ENCODE data around the gene RASA3.

The RASA3 gene

DNA sequence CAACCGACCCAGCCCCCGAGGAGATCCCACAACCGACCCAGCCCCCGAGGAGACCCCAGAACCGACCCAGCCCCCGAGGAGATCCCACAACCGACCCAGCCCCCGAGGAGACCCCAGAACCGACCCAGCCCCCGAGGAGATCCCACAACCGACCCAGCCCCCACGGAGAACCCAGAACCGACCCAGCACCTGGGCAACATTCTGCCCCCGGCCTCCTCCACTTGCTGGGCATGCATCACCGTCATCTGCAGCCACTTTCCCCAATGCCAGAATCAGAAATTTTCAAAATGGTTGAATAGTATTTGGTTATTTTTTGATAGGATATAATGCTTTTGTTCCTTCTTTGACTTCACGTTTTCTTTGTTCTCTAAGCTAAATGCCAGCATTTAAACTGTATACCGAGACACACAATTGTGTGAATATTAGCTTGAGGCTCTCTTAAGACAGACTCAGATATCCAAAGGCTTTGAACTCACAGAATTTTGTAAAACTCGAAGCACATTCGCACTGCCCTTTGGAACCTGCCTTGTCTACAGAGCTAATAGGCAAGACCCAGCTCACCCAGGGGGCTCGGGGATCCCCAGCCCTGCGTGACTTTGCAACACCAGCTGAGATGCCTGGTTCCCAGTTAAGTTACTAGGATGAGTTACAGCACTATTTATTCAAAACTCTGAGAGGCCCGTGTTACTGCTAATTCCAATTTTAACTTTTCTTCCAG is 15.5 kb upstream of the RASA3 start:
- Histone ChIP-seq H3K9me3 (replicated peaks in 1 of 11) (0 out of 22 replicates have a peak, but pooled peaks cover 0 to 6% (median 0%) of the 10 kb centered on the region in 11 experiments), H3K4me2 (peak overlapping the region; percentile 64 to 90 (median 86)), H3K9ac (peak overlapping the region in 7 of 11 experiments; percentile 0 to 58 (median 28); a peak in 8 of 22 replicates), H3K27me3 (peaks cover 0 to 21% (median 0%) of the 10 kb centered on the region in 11 experiments; a peak in 5 of 22 replicates), H3K4me1 (peaks cover 71 to 99% (median 97%) of the 10 kb centered on the region in 10 experiments), H3K4me3 (0 out of 20 replicates have a peak overlapping the region, but pooled peaks of 1 of the 10 experiments have one; percentile 38), H3K27ac (peak overlapping the region in 9 of 11 experiments; percentile 26 to 72 (median 56); a peak in 16 of 22 replicates), H4K20me1 (peaks cover 0 to 2% (median 0%) of the 10 kb centered on the region in 11 experiments; a peak in 2 of 22 replicates), H3K36me3 (no peaks in the 10 kb centered on the region)
- TF ChIP-seq Cebpa-rat (IDR thresholded peaks at IDR 0.05) = no peak

DNA sequence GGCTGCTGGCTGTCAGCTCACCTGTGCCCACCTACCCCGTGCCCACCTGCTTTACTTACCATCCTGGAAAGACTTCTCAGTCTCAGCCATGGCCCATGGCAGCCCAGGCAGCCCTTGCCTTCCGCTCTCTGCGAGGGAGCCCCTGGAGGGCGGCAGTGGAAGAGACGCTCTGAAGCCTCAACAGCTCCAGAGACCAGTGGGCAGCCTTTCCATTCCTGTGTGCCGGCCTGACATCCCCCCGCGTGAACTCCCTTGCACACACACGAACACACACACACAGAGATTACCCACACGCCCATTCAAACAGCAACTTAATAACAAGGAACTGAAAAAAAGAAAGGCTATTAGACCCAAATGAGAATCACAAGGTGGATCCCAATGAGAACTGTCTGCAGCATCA is 14.2 kb upstream of the RASA3 start:
- H3K9me3 ChIP-seq (replicated peaks in 1 of 11) = 0 out of 22 replicates have a peak, but pooled peaks cover 0 to 5% (median 0%) of the 10 kb centered on the region in 11 experiments
- no peak for TF ChIP-seq Cebpa-rat (IDR thresholded peaks at IDR 0.05)
- no peak overlapping the region for H3K4me3 ChIP-seq
- peaks cover 0 to 21% (median 0%) of the 10 kb centered on the region in 11 experiments; a peak in 5 of 22 replicates for H3K27me3 ChIP-seq
- no peaks in the 10 kb centered on the region for H3K36me3 ChIP-seq
- H3K27ac ChIP-seq = no peak overlapping the region
- no peak overlapping the region for H3K9ac ChIP-seq
- peak overlapping the region; percentile 2 to 93 (median 84); a peak in 20 of 22 replicates for H3K4me2 ChIP-seq
- peaks cover 0 to 9% (median 0%) of the 10 kb centered on the region in 11 experiments; a peak in 3 of 22 replicates for H4K20me1 ChIP-seq
- peaks cover 66 to 99% (median 96%) of the 10 kb centered on the region in 10 experiments for H3K4me1 ChIP-seq

DNA sequence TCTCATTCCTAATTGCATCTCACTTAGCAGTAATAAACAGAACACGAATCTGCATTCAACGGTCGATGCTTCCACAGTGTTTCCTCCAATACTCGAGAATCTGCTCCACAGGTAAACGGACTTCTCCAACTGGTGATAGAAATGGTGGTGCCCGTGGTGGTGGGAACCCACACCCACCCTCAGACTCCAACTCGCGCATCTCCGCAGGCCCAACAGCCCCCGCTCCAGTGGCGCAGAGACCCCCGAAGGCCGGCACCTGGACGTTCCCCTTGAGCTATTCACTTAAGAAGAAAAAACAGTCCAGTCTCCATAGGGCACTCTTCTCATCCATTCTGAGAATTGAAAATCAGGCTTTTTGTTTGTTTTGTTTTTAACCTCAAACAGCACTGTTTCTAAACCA is 13.8 kb upstream of the RASA3 start:
- 0 out of 22 replicates have a peak, but pooled peaks cover 0 to 3% (median 0%) of the 10 kb centered on the region in 11 experiments for H3K9me3 ChIP-seq (replicated peaks in 1 of 11)
- no peak for TF ChIP-seq Cebpa-rat (IDR thresholded peaks at IDR 0.05)
- peaks cover 0 to 23% (median 0%) of the 10 kb centered on the region in 11 experiments; a peak in 5 of 22 replicates for H3K27me3 ChIP-seq
- H3K4me2 ChIP-seq = peak overlapping the region in 10 of 11 experiments; percentile 79 to 93 (median 84); a peak in 20 of 22 replicates
- H3K4me3 ChIP-seq = no peak overlapping the region
- no peaks in the 10 kb centered on the region for H3K36me3 ChIP-seq
- no peak overlapping the region for H3K27ac ChIP-seq
- H3K4me1 ChIP-seq = peaks cover 63 to 99% (median 96%) of the 10 kb centered on the region in 10 experiments
- H4K20me1 ChIP-seq = peaks cover 0 to 9% (median 0%) of the 10 kb centered on the region in 11 experiments; a peak in 3 of 22 replicates
- no peak overlapping the region for H3K9ac ChIP-seq

DNA sequence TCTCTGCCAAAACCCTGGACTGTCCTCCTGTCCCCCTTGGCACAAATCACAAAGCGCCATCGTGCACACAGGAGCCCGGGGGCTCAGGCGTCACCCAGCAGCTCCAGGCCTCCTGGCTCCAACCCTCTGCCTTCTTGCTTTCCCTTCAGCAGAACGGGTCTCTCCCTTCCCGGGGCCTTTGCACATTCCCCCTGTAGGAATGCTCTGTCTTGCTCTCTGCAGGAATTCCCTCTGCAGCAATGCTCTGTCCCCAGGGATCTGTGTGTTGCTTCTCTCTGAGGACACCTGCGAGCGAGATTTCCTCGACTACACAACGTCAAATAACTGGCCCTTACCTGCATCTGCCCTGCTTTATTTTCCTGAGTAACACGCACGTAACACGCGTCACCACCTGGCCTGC is 13.3 kb upstream of the RASA3 start:
- Histone ChIP-seq H3K9ac (0 out of 22 replicates have a peak overlapping the region, but pooled peaks of 1 of the 11 experiments have one; percentile 14), H4K20me1 (peaks cover 0 to 9% (median 0%) of the 10 kb centered on the region in 11 experiments; a peak in 3 of 22 replicates), H3K4me1 (peaks cover 63 to 99% (median 96%) of the 10 kb centered on the region in 10 experiments), H3K27me3 (peaks cover 0 to 27% (median 0%) of the 10 kb centered on the region in 11 experiments; a peak in 7 of 22 replicates), H3K36me3 (no peaks in the 10 kb centered on the region), H3K4me3 (no peak overlapping the region), H3K27ac (no peak overlapping the region), H3K9me3 (replicated peaks in 1 of 11) (no peaks in the 10 kb centered on the region), H3K4me2 (peak overlapping the region; percentile 79 to 93 (median 84); a peak in 21 of 22 replicates)
- no peak for TF ChIP-seq Cebpa-rat (IDR thresholded peaks at IDR 0.05)

DNA sequence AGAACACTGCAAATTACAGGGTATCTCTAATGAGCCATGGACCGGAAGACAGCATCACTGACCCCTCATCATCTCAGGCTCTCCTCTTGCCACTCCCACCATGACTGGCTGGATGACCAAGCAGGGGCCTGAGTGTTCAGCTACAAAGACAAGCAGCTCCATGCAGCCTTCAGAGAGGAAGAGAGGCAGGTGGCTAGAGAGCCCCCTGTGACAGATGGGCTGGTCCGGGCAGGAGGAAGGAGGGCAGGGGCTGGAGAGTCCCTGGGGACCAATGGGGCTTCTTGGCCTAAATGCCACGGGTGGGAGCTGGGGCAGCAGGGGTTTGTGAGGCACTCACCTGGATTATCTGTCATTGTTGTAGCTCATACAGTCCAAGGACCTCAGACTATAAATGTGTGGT is 12.8 kb upstream of the RASA3 start:
- no peak for TF ChIP-seq Cebpa-rat (IDR thresholded peaks at IDR 0.05)
- Histone ChIP-seq H3K27ac (no peak overlapping the region), H3K27me3 (peaks cover 0 to 32% (median 0%) of the 10 kb centered on the region in 11 experiments; a peak in 7 of 22 replicates), H3K9me3 (replicated peaks in 1 of 11) (no peaks in the 10 kb centered on the region), H3K36me3 (no peaks in the 10 kb centered on the region), H4K20me1 (peaks cover 0 to 9% (median 0%) of the 10 kb centered on the region in 11 experiments; a peak in 4 of 22 replicates), H3K4me2 (peak overlapping the region; percentile 79 to 93 (median 84)), H3K4me1 (peaks cover 63 to 99% (median 96%) of the 10 kb centered on the region in 10 experiments), H3K9ac (0 out of 22 replicates have a peak overlapping the region, but pooled peaks of 1 of the 11 experiments have one; percentile 35), H3K4me3 (no peak overlapping the region)

DNA sequence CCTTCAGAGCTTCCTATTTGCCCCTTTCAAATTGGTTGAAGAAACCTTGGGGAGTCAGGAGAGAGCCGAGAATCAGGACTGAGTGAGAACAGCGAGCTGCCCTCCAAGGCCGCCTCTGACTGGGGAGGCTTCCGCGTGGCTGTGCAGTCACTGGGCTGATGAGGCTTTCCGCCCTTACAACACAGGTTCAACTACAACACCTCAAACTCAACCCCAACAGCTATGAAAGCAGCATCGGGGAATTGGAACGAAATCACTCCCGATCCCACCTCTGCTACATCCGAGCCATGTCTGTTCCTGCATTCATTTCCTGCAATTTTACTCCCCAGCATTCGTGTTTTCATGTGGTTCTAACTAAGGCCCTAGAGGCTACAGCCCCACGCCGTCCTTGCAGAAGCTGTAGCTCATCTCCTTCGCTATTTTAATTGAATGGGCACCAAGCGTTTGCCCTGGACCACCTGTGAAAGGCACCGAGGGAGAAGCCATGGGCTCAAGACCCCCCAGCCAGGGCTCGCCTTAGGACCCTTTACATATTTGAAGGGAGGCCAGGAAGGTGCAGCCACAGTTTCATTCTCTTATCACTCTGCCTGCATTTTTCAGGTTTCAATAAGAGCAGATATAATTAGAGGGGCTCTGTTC is 12.3 kb upstream of the RASA3 start:
- Histone ChIP-seq H3K36me3 (no peaks in the 10 kb centered on the region), H3K4me1 (peaks cover 66 to 98% (median 96%) of the 10 kb centered on the region in 10 experiments), H3K27me3 (peaks cover 0 to 37% (median 0%) of the 10 kb centered on the region in 11 experiments; a peak in 7 of 22 replicates), H3K4me3 (no peak overlapping the region; a peak in 1 of 20 replicates), H3K9ac (peak overlapping the region in 5 of 11 experiments; percentile 3 to 52 (median 9); a peak in 8 of 22 replicates), H3K4me2 (peak overlapping the region; percentile 79 to 93 (median 84)), H3K9me3 (replicated peaks in 1 of 11) (no peaks in the 10 kb centered on the region), H3K27ac (peak overlapping the region in 6 of 11 experiments; percentile 1 to 62 (median 14); a peak in 5 of 22 replicates), H4K20me1 (peaks cover 0 to 11% (median 0%) of the 10 kb centered on the region in 11 experiments; a peak in 4 of 22 replicates)
- no peak for TF ChIP-seq Cebpa-rat (IDR thresholded peaks at IDR 0.05)

DNA sequence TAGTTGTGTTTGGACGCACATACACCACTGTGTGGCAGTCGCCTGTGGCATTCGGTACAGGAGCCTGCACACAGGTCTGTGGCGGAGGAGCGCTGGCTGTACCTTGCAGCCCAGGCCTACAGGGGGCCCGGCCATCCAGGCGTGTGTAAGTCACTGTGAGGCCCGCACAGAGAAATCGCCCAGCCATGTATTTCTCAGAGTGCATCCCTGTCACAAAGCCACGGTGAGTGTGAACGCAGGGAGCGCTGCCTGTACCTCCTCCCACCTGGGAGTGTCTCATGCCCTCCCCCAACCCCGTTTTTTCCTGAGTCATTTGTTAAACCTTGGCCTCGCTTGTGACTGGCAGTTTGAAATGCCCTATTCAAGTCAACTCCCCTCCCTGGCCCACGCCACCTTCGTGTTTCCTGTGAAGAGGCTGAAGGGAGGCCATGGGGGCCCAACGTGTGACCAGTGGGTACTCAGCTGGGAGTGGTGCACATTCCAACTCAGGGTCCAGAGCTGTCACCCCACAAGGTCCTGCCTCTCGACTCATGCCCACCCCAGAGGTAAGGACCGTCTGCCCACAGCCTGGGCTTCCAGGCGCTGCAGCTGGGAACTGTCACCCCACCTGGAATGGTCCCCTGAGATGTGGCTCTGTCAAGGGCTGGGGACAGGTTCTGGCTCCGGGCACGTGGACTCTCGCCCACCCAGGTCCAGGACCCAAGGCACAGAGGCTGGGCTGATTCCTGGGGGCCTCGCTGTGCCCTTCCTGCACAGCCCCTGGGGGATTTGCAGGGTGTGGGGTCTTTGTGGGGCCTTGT is 11.6 kb upstream of the RASA3 start:
- peak overlapping the region; percentile 79 to 93 (median 84) for H3K4me2 ChIP-seq
- H3K27me3 ChIP-seq = peaks cover 0 to 37% (median 0%) of the 10 kb centered on the region in 11 experiments; a peak in 7 of 22 replicates
- no peak for TF ChIP-seq Cebpa-rat (IDR thresholded peaks at IDR 0.05)
- peak overlapping the region in 6 of 11 experiments; percentile 1 to 62 (median 14); a peak in 8 of 22 replicates for H3K27ac ChIP-seq
- H3K9me3 ChIP-seq (replicated peaks in 1 of 11) = no peaks in the 10 kb centered on the region
- H3K36me3 ChIP-seq = no peaks in the 10 kb centered on the region
- peak overlapping the region in 5 of 11 experiments; percentile 3 to 52 (median 9); a peak in 7 of 22 replicates for H3K9ac ChIP-seq
- peaks cover 0 to 11% (median 0%) of the 10 kb centered on the region in 11 experiments; a peak in 4 of 22 replicates for H4K20me1 ChIP-seq
- H3K4me3 ChIP-seq = no peak overlapping the region; a peak in 1 of 20 replicates
- H3K4me1 ChIP-seq = peaks cover 65 to 91% (median 88%) of the 10 kb centered on the region in 10 experiments

All from BLaER1 treated with 17β-estradiol and CSF1 and Interleukin-3, amounts not matched to agents 10 nM and 100 nM (cell line).